Vagina (tissue), 2 donors: ENCODE measurements around the gene COL5A1.

Experiments
- CTCF ChIP-seq, 3 experiments: fragments of 450-650 bp in 2 of 3; fragments of 200-600 bp in 1 of 3; sonication (generic) in 1 of 3; IDR thresholded peaks; one replicate each; pipeline ENCODE4 v1.5.1; 2017 to 2019; ENCODE audit warnings: antibody characterized with exemption in 3 of 3, mild to moderate bottlenecking in 2 of 3, moderate library complexity in 2 of 3
- POLR2AphosphoS5 ChIP-seq, 2 donors: sonication (generic); formaldehyde crosslinking; IDR thresholded peaks; one replicate each; pipeline ENCODE4 v1.9.0; 2017; ENCODE audit warnings: antibody characterized with exemption in 2 of 2, mild to moderate bottlenecking in 2 of 2, low read depth in 1 of 2; ENCODE audit not compliant: insufficient read depth in 1 of 2

DNA sequence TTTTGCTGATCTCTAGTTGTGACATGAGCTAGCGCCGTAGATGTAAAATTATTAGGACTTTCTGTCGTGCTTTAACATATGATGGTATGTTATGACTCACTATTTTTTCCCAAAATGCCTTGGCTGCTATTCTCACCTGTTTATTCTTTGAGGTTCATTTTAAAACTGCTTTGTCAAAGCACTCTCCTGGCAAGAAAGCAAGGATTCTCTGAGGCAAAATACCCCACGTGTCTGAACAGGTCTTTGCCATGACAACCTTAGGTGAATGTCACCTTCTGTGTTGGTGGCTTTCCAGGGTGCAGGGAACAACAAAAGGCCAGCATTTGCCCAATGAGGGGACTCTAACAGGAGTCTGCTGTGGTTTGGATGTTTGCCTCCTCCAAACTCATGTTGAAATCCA lies 30.6 kb upstream of the COL5A1 start:
- TF ChIP-seq CTCF (IDR thresholded peaks at IDR 0.05), result no peak
- no peak for TF ChIP-seq POLR2AphosphoS5 (IDR thresholded peaks at IDR 0.05; ENCODE audit: insufficient read depth in 1 of 2, low read depth in 1 of 2)
